Neural cell (in vitro differentiated cells): ENCODE measurements around the gene TRAF2.

Experiments used
- CTCF ChIP-seq: fragments of 450-650 bp; IDR thresholded peaks from 2 replicates; pipeline ENCODE4 v1.5.1; 2014; ENCODE audit warnings: antibody characterized with exemption, mild to moderate bottlenecking, moderate library complexity; ENCODE audit not compliant: poor library complexity, severe bottlenecking
- EZH2 ChIP-seq: fragments of 200-600, 300-800 bp; shearing (Covaris generic), sonication (generic); IDR thresholded peaks from 2 replicates; pipeline ENCODE4 v1.6.1; 2014; ENCODE audit warnings: antibody characterized with exemption, low read length, borderline replicate concordance, mild to moderate bottlenecking; ENCODE audit not compliant: insufficient read depth, poor library complexity, severe bottlenecking
- POLR2AphosphoS5 ChIP-seq: IDR thresholded peaks from 2 replicates; pipeline ENCODE4 v1.6.1; 2012
- RAD21 ChIP-seq: fragments of 450-650 bp; conservative IDR thresholded peaks from 2 replicates; pipeline ENCODE4 v1.6.1; 2014; ENCODE audit warnings: antibody characterized with exemption, mild to moderate bottlenecking, moderate library complexity
- TAF1 ChIP-seq: IDR thresholded peaks from 2 replicates; pipeline ENCODE4 v1.6.1; 2012; ENCODE audit warnings: low read depth

GRCh38 chr9:136860933-136861873, 25.1 kb upstream of the TRAF2 start:
- TF ChIP-seq CTCF (no peak), TAF1 (no peak), EZH2 (no peak), POLR2AphosphoS5 (no peak), RAD21 (no peak)
